Frontal cortex (tissue), 4 donors: ENCODE data around the gene GAPDH. TPM values are rescaled to one million over a fixed set of nuclear protein-coding genes. Genes with fewer than 3 reads are reported as not detected.
"Not testable (repeated sequence)": the region's sequence is repeated elsewhere in the genome, so short reads cannot be mapped to it uniquely, and the experiment has no call there.

Experiments used
- DNase-seq, 2 donors: peaks; one replicate each; pipeline ENCODE4 v3.0.0; 2012; ENCODE audit warnings: low spot score in 2 of 2
- FAIRE-seq: peaks from 2 replicates; lab custom pipeline; 2012; peaks lifted over from hg19 to GRCh38; lab: Jason Lieb, UNC
- total RNA-seq: library from RNA; depleted of rRNA; stranded (reverse); fragments of >200 nt; gene quantifications from one replicate; pipeline ENCODE4 v1.2.3, GENCODE V29; 2014
- donor health status: control.
- donor health status: control.
- donor health status: control.

The GAPDH gene
- total RNA-seq, 1 donor from 2014 or later, result 1,793 TPM

DNA sequence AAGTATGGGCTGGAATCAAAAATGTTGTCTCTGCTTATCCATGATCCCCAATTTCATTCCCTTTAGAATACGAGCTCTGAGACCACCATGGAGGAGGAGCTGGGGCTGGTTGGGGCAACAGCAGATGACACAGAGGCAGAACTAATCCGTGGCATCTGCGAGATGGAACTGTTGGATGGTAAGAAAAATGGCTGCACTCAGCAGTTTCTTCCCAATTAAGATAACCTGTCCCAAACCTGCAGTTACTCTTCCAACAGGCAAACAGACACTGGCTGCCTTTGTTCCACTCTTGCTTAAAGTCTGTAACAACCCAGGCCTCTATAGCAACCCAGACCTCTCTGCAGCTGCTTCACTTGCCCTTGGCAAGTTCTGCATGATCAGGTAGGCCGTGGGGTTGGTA lies 6.6 kb upstream of the GAPDH start:
- no peak for FAIRE-seq
- no peak for DNase-seq

DNA sequence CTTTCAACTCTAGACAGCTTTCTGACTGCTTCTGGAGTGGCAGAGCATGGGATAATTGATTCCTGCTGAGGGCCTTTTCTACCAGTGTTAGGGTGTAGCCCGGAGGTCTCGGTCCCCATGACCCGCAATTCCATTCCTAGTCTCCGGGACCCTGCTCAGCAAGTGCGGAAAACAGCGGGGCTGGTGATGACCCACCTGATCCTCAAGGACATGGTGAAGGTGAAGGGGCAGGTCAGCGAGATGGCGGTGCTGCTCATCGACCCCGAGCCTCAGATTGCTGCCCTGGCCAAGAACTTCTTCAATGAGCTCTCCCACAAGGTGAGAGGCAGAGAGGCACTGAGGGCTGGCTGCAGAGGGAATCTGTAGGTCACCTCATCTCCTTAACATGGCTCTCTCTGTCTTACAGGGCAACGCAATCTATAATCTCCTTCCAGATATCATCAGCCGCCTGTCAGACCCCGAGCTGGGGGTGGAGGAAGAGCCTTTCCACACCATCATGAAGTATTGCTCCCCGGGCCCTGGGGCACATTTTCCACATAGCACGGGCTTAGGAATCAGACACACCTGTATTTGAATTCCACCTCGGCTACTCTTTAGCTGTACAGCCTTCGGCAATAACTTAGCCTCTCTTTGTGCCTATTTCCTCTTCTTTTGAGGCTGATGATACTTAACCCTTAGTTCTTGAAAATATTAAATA lies 5.6 kb upstream of the GAPDH start:
- FAIRE-seq, result no peak
- no peak for DNase-seq

DNA sequence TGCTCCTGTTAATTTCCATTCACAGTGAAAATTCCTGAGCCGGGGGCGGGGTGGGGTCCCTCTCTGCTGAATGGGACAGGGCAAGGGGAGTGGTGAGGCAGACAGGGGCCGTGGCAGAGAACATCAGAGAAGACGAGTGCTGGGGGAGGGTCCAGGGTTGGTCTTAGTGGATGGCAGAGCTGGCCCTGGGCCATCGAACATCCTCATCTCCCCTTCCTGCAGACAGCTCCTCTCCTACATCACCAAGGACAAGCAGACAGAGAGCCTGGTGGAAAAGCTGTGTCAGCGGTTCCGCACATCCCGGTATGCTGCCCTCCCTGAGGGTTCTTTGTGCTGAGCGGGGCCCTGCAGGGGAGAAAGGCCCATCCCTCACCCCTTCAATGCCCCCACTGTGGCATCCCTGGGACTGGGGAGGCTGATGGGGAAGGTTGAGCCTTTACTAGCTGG lies 5.0 kb upstream of the GAPDH start:
- DNase-seq (no peak), FAIRE-seq (no peak)

DNA sequence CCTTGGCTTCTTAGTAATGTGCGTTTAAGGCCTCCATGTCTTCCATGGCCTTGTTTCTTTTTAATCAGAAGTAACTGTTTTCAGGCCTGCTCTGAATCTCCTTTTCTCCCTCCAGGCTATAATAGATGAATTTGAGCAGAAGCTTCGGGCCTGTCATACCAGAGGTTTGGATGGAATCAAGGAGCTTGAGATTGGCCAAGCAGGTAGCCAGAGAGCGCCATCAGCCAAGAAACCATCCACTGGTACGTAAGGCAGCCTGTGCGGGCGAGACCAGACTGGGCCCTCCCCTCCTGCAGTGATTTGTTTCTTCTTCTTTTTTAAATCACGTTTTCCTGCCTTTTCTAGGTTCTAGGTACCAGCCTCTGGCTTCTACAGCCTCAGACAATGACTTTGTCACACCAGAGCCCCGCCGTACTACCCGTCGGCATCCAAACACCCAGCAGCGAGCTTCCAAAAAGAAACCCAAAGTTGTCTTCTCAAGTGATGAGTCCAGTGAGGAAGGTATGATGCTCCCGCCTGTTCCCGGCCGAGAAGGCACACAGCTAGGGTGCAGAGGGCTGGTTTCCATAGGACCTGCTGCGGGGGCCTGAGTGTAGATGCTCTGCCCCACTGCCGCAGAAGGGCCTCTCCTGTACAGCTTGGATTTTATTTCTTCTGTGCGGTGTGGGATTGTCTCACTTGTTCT lies 3.6 kb upstream of the GAPDH start:
- FAIRE-seq (no peak), DNase-seq (no peak)

DNA sequence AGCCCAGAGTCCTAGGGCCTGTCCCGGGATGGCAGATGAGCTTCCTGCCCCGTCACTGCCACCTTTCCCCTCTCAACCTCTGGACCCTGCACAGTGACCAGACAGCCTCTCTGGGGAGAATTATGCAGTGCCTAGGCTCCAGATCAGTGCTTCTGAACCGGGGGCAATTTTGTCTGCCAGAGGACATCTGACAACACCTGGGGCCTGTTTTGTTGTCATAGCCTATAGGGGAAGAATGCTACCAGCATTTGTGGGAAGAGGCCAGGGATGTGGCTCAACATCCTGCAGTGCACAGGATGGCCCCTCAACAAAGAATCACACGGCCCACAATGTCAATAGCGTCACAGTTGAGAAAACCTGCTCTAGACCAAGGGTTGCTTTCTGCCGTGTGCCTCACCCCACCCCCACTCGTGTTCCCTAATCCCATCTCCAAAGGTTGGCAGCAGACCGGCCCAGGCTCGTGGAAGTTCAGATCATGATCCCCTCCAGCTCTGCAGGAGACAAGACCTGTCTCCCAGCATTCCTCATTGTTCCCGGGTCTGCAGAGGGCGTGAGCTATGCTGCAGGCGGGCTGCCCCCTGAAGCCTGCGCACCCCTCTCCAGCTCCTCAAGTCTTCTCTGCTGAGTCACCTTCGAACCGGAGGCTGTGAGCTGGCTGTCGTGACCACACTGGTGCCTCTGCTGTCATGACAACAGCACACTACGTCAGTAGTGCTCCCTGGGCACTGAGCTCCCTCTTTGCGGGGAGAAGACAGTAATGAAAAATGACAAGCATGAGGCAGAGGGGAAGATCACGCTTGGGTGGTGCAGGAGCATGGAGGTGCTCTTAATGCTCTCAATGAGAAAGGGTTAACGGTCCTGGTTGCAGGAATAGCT lies 2.0 kb upstream of the GAPDH start:
- peak in 1 of 2 donors; percentile 71 for DNase-seq
- no peak for FAIRE-seq

DNA sequence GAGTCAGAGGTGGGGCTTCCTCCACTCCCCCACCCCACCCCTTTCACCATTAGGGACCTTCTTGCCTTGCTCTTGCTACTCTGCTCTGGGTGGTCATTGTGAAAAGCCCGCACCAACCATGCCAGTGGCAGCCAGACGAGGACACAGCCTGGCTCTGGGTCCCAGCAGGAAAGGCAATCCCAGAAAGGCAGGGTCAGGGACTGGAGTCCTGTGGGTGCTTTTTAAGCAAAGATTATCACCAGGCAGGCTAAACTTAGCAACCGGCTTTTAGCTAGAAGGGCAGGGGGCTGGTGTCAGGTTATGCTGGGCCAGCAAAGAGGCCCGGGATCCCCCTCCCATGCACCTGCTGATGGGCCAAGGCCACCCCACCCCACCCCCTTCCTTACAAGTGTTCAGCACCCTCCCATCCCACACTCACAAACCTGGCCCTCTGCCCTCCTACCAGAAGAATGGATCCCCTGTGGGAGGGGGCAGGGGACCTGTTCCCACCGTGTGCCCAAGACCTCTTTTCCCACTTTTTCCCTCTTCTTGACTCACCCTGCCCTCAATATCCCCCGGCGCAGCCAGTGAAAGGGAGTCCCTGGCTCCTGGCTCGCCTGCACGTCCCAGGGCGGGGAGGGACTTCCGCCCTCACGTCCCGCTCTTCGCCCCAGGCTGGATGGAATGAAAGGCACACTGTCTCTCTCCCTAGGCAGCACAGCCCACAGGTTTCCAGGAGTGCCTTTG lies 1.2 kb upstream of the GAPDH start:
- no peak for FAIRE-seq

DNA sequence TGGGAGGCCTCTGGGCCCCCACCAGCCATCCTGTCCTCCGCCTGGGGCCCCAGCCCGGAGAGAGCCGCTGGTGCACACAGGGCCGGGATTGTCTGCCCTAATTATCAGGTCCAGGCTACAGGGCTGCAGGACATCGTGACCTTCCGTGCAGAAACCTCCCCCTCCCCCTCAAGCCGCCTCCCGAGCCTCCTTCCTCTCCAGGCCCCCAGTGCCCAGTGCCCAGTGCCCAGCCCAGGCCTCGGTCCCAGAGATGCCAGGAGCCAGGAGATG lies 729 bp upstream of the GAPDH start:
- no peak for FAIRE-seq

More for the DNA sequence above, 1.2 kb upstream of the GAPDH start:
- peak; percentile 60 to 67 for DNase-seq

DNA sequence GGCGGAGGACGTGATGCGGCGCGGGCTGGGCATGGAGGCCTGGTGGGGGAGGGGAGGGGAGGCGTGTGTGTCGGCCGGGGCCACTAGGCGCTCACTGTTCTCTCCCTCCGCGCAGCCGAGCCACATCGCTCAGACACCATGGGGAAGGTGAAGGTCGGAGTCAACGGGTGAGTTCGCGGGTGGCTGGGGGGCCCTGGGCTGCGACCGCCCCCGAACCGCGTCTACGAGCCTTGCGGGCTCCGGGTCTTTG lies 303 bp downstream of the GAPDH start:
- FAIRE-seq (no peak), DNase-seq (peak in 1 of 2 donors; percentile 61)

More for the DNA sequence above, 729 bp upstream of the GAPDH start:
- no peak for DNase-seq

DNA sequence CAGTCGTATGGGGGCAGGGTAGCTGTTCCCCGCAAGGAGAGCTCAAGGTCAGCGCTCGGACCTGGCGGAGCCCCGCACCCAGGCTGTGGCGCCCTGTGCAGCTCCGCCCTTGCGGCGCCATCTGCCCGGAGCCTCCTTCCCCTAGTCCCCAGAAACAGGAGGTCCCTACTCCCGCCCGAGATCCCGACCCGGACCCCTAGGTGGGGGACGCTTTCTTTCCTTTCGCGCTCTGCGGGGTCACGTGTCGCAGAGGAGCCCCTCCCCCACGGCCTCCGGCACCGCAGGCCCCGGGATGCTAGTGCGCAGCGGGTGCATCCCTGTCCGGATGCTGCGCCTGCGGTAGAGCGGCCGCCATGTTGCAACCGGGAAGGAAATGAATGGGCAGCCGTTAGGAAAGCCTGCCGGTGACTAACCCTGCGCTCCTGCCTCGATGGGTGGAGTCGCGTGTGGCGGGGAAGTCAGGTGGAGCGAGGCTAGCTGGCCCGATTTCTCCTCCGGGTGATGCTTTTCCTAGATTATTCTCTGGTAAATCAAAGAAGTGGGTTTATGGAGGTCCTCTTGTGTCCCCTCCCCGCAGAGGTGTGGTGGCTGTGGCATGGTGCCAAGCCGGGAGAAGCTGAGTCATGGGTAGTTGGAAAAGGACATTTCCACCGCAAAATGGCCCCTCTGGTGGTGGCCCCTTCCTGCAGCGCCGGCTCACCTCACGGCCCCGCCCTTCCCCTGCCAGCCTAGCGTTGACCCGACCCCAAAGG lies 804 bp downstream of the GAPDH start:
- DNase-seq (peak; percentile 65 to 74), FAIRE-seq (no peak)

DNA sequence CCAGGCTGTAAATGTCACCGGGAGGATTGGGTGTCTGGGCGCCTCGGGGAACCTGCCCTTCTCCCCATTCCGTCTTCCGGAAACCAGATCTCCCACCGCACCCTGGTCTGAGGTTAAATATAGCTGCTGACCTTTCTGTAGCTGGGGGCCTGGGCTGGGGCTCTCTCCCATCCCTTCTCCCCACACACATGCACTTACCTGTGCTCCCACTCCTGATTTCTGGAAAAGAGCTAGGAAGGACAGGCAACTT lies 1.3 kb downstream of the GAPDH start:
- no peak for FAIRE-seq

DNA sequence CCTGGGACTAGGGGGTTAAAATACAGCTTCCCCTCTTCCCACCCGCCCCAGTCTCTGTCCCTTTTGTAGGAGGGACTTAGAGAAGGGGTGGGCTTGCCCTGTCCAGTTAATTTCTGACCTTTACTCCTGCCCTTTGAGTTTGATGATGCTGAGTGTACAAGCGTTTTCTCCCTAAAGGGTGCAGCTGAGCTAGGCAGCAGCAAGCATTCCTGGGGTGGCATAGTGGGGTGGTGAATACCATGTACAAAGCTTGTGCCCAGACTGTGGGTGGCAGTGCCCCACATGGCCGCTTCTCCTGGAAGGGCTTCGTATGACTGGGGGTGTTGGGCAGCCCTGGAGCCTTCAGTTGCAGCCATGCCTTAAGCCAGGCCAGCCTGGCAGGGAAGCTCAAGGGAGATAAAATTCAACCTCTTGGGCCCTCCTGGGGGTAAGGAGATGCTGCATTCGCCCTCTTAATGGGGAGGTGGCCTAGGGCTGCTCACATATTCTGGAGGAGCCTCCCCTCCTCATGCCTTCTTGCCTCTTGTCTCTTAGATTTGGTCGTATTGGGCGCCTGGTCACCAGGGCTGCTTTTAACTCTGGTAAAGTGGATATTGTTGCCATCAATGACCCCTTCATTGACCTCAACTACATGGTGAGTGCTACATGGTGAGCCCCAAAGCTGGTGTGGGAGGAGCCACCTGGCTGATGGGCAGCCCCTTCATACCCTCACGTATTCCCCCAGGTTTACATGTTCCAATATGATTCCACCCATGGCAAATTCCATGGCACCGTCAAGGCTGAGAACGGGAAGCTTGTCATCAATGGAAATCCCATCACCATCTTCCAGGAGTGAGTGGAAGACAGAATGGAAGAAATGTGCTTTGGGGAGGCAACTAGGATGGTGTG lies 1.9 kb downstream of the GAPDH start:
- FAIRE-seq, result no peak
- DNase-seq, result no peak

More for the DNA sequence above, 1.3 kb downstream of the GAPDH start:
- DNase-seq, result no peak

DNA sequence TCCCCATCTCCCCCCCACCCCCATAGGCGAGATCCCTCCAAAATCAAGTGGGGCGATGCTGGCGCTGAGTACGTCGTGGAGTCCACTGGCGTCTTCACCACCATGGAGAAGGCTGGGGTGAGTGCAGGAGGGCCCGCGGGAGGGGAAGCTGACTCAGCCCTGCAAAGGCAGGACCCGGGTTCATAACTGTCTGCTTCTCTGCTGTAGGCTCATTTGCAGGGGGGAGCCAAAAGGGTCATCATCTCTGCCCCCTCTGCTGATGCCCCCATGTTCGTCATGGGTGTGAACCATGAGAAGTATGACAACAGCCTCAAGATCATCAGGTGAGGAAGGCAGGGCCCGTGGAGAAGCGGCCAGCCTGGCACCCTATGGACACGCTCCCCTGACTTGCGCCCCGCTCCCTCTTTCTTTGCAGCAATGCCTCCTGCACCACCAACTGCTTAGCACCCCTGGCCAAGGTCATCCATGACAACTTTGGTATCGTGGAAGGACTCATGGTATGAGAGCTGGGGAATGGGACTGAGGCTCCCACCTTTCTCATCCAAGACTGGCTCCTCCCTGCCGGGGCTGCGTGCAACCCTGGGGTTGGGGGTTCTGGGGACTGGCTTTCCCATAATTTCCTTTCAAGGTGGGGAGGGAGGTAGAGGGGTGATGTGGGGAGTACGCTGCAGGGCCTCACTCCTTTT lies 2.7 kb downstream of the GAPDH start:
- DNase-seq, result no peak
- no peak for FAIRE-seq

DNA sequence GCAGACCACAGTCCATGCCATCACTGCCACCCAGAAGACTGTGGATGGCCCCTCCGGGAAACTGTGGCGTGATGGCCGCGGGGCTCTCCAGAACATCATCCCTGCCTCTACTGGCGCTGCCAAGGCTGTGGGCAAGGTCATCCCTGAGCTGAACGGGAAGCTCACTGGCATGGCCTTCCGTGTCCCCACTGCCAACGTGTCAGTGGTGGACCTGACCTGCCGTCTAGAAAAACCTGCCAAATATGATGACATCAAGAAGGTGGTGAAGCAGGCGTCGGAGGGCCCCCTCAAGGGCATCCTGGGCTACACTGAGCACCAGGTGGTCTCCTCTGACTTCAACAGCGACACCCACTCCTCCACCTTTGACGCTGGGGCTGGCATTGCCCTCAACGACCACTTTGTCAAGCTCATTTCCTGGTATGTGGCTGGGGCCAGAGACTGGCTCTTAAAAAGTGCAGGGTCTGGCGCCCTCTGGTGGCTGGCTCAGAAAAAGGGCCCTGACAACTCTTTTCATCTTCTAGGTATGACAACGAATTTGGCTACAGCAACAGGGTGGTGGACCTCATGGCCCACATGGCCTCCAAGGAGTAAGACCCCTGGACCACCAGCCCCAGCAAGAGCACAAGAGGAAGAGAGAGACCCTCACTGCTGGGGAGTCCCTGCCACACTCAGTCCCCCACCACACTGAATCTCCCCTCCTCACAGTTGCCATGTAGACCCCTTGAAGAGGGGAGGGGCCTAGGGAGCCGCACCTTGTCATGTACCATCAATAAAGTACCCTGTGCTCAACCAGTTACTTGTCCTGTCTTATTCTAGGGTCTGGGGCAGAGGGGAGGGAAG lies 3.5 kb downstream of the GAPDH start:
- DNase-seq, FAIRE-seq: not testable (repeated sequence)

DNA sequence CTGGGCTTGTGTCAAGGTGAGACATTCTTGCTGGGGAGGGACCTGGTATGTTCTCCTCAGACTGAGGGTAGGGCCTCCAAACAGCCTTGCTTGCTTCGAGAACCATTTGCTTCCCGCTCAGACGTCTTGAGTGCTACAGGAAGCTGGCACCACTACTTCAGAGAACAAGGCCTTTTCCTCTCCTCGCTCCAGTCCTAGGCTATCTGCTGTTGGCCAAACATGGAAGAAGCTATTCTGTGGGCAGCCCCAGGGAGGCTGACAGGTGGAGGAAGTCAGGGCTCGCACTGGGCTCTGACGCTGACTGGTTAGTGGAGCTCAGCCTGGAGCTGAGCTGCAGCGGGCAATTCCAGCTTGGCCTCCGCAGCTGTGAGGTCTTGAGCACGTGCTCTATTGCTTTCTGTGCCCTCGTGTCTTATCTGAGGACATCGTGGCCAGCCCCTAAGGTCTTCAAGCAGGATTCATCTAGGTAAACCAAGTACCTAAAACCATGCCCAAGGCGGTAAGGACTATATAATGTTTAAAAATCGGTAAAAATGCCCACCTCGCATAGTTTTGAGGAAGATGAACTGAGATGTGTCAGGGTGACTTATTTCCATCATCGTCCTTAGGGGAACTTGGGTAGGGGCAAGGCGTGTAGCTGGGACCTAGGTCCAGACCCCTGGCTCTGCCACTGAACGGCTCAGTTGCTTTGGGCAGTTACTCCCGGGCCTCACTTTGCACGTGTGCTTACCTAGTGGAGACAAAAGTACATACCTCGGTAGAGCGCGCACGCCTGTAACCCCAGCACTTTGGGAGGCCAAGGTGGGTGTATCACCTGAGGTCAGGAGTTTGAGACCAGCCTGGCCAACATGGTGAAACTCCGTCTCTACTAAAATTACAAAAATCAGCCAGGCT lies 4.3 kb downstream of the GAPDH start:
- no peak for FAIRE-seq
- no peak for DNase-seq

DNA sequence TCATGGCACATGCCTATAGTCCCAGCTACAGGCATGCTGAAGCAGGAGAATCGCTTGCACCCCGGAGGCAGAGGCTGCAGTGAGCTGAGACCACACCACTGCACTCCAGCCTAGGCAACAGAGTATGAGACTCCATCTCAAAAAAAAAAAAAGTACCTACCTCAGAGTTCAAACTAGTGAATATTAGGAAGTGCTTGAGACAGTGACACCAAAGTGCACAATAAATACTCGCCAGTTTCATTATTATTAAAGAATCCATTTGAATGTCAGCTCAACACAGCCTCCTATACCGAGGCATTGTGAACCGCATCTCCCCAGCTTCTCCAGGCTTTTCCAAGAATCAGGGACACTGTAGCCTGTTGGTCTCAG lies 5.0 kb downstream of the GAPDH start:
- DNase-seq, result no peak
- FAIRE-seq, result no peak

DNA sequence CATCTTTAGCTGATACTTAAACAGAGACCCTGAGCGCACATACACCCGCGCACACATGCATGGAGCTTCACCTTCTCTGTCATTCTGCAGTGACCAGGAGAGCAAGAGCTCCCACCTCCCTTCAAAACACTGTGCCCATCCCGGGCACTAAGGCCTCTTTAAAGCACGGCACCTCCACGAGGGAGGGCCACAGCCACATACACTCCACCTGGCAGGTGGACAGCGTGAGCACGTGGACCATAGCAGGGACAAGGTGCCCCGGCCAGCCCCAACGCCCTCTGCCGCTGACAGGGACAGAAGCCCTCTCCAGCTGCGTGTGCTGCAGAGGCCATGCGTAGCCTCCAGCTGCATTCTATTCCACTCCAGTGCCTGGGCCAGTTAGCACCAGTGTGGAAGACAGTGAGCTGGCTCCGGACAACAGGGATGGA lies 5.4 kb downstream of the GAPDH start:
- no peak for DNase-seq
- FAIRE-seq, result no peak
